ENCODE measurements around the gene RAB20.

DNA sequence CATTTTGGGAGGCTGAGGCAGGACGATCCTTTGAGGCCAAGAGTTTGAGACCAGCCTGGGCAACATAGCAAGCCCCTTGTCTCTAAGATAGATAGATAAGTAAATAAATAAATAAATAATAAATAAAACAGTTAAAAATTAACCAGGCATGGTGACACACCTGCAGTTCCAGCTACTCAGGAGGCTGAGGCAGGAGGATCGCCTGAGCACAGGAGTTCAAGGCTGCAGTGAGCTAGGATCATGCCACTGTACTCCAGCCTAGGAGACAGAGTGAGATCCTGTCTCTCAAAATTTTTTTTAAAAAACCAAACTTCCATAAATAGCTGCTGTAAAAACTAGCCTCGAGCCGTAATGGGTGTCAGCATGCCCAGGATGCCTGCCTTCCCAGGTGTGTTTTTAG, 39.5 kb upstream of the RAB20 start:
- no peak for TF ChIP-seq L3MBTL2 (conservative IDR thresholded peaks at IDR 0.05)
- no peak for TF ChIP-seq FOXM1 (IDR thresholded peaks at IDR 0.05; ENCODE audit: borderline replicate concordance)
- TF ChIP-seq SP1 (IDR thresholded peaks at IDR 0.05): no peak
